PC-3 (cell line): ENCODE results near the gene PRPS1.

ENCODE experiments used
- CTCF ChIP-seq: fragments of 300-600 bp; sonication (generic); conservative IDR thresholded peaks from 2 replicates; pipeline ENCODE4 v1.5.1; 2017; ENCODE audit warnings: antibody characterized with exemption, low read depth, mild to moderate bottlenecking, low read length
- EZH2 ChIP-seq: fragments of 300-600 bp; sonication (generic); IDR thresholded peaks from one replicate; pipeline ENCODE4 v1.6.1; 2017; ENCODE audit warnings: antibody characterized with exemption, mild to moderate bottlenecking, low read length; ENCODE audit not compliant: unreplicated experiment

- TF ChIP-seq CTCF, result no peak
- TF ChIP-seq EZH2, result no peak
Measured at GRCh38 chrX:107669261-107669660, 41.0 kb downstream of the PRPS1 start.
